Body of pancreas (tissue), 4 donors: ENCODE measurements around the gene SLC25A29. TPM values are rescaled to one million over a fixed set of nuclear protein-coding genes. Genes with fewer than 3 reads are reported as not detected.
"Not testable (repeated sequence)": the region's sequence is repeated elsewhere in the genome, so short reads cannot be mapped to it uniquely, and the experiment has no call there.

ENCODE experiments used
- ATAC-seq: fragments of 150-250 bp; one replicate; pipeline ENCODE4 v1.9.1; 2016
- DNase-seq, 4 donors: peaks; one replicate each; pipeline ENCODE4 v3.0.0-alpha.2; 2019
- H3K27ac ChIP-seq, 4 donors: fragments of 200-600 bp; sonication (generic); 1 replicate in 3 of 4; 2 replicates in 1 of 4; pipeline versions ENCODE4 v1.5.1 to v1.6.1; 2016 to 2019; ENCODE audit warnings: mild to moderate bottlenecking in 1 of 4, mixed read lengths in 1 of 4, moderate library complexity in 1 of 4
- H3K27me3 ChIP-seq, 2 donors: fragments of 200-600 bp; sonication (generic); one replicate each; pipeline ENCODE4 v1.6.0; 2016; ENCODE audit warnings: mild to moderate bottlenecking in 1 of 2
- H3K36me3 ChIP-seq, 2 donors: fragments of 200-600 bp; sonication (generic); replicated peaks in 1 of 2; 2 replicates each; pipeline ENCODE4 v1.5.1; 2016; ENCODE audit warnings: low read depth in 2 of 2; ENCODE audit not compliant: insufficient read depth in 1 of 2
- H3K4me1 ChIP-seq: fragments of 200-600 bp; sonication (generic); one replicate; pipeline ENCODE4 v1.6.0; 2016
- H3K4me3 ChIP-seq, 2 donors: fragments of 200-600 bp; sonication (generic); 1 replicate in 1 of 2; 2 replicates in 1 of 2; pipeline ENCODE4 v1.5.1; 2016 to 2019
- H3K9me3 ChIP-seq, 3 donors: fragments of 200-600 bp; sonication (generic); 1 replicate in 2 of 3; 2 replicates in 1 of 3; pipeline ENCODE4 v1.5.1; 2016
- CTCF ChIP-seq, 7 experiments: fragments of 450-650 bp in 4 of 7; fragments of 200-600 bp in 3 of 7; sonication (generic) in 3 of 7; IDR thresholded peaks; one replicate each; pipeline ENCODE4 v1.5.1; 2016 to 2019; ENCODE audit warnings: antibody characterized with exemption in 7 of 7
- POLR2A ChIP-seq, 3 donors: fragments of 450-650 bp; IDR thresholded peaks; one replicate each; pipeline ENCODE4 v1.6.1; 2016; ENCODE audit warnings: antibody characterized with exemption in 3 of 3, mild to moderate bottlenecking in 2 of 3
- WGBS, 2 donors: methylation state at CpG; one replicate each; pipeline ENCODE4 v1.1.5; 2017; 5-methylcytosine and 5-hydroxymethylcytosine counted together
- intact Hi-C: fragments of 100-400 bp; cut with DNase I; formaldehyde crosslinking; loops from one replicate; pipeline ENCODE4 v1.15.1; 2023
- total RNA-seq, 2 donors: library from RNA; depleted of rRNA; stranded (reverse); fragments of >200 nt; gene quantifications; one replicate each; pipeline ENCODE4 v1.1.0, GENCODE V29; 2016

SLC25A29 gene
- total RNA-seq, 2 donors from 2014 or later, result 25.2 to 63.9 TPM

DNA sequence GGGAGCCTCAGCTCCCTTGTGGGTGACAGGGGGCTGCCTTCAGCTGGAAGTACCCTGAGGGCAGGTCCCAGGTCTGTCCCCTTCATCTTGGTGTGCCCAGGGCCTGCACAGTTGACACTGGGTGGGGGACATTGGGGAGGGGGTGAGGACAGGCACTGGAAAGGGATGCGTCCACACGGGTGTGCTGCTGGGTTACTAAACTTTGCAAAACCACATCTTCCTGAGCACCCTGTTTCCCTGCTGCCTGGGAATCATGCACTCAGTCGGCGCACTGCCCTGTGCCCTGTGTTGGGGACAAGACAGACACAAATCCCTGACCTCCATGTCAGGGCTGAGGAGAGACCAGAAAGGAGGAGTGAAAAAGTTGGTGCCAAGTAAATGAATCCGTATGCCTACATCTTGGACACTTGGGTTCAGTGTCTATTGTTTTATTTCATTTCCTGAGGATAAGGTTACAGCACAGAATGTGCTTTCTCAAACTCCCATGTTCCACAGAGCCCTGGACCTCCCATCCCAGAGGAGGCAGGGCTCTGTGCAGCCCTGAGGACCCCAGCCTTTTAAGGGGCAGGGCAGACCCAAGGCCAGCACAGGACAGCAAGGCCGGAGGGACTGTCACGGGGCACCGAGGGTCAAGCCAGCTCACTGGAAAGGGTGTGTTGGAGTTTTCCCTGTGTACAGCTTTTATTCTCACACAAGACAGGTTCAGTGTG is 2.9 kb upstream of the SLC25A29 start:
- H3K9me3 ChIP-seq, result no peaks in the 10 kb centered on the region
- intact Hi-C loops, result no loop called here
- no peaks in the 10 kb centered on the region for H3K27me3 ChIP-seq
- WGBS, 2 donors, result 71 to 73% methylated on average over 8 of the region's 8 CpGs
- H3K36me3 ChIP-seq, result no peaks in the 10 kb centered on the region
- TF ChIP-seq POLR2A (IDR thresholded peaks at IDR 0.05), result no peak
- no peak for TF ChIP-seq CTCF (IDR thresholded peaks at IDR 0.05)
- H3K4me1 ChIP-seq, result peaks cover 30% of the 10 kb centered on the region
- no peak for DNase-seq
- H3K4me3 ChIP-seq, result no peak overlapping the region
- ATAC-seq, result no peak
- H3K27ac ChIP-seq, result no peak overlapping the region

DNA sequence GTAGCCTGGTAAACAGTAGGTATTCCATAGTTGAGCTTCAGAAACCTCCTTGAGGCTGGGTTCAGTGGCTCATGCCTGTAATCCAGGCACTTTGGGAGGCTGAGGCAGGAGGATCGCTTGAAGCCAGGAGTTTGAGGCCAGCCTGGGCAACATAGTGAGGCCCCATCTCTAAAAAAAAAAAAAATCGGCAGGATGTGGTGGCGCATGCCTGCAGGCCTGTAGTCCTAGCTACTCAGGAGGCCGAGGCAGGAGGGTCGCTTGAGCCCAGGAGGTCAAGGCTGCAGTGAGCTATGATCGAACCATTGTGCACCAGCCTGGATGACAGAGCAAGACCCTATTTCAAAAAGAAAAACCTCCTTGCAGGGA is 2.2 kb upstream of the SLC25A29 start:
- peaks cover 33% of the 10 kb centered on the region for H3K4me1 ChIP-seq

DNA sequence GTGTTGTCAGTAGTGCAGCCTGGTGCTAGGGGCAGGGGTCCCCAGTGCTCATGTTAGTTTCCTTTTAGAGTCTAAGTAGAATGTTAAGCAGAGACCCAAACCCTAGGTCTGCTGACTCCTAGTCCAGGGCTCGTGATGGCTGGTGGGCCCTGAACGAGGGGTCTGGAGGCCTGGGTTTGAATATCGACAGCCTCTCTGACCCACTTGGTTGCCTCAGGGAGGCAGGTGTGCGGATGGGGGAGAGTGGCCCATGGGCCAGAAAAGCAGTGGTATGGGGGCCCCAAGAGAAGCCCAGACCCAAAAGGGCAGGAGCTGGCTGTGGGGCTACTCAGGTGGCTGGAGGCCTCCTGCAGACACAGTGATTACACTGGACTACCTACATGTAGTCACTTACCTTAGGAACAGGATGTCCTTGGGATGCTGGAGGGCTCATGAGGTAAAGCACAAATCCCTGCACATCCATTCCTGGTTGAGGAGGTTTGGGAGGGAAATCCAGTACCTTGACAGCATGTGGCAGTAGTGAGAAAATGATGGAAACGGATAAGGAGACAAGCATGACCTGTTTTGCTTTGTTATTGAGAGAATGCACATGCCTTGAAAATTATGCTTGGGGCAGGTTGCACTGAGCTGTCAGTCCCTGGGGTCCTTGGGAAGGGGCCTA is 1.7 kb upstream of the SLC25A29 start:
- intact Hi-C loops, result no loop called here
- H3K27ac ChIP-seq, result peak overlapping the region in 2 of 4 donors; percentile 78 to 82
- WGBS, 2 donors, result 81 to 84% methylated on average over 5 of the region's 5 CpGs
- no peaks in the 10 kb centered on the region for H3K36me3 ChIP-seq
- H3K9me3 ChIP-seq, result no peaks in the 10 kb centered on the region
- H3K4me1 ChIP-seq, result peaks cover 38% of the 10 kb centered on the region
- no peak for DNase-seq
- no peaks in the 10 kb centered on the region for H3K27me3 ChIP-seq
- no peak for ATAC-seq
- TF ChIP-seq POLR2A (IDR thresholded peaks at IDR 0.05), result no peak
- TF ChIP-seq CTCF (IDR thresholded peaks at IDR 0.05), result no peak
- no peak overlapping the region for H3K4me3 ChIP-seq

More for the DNA sequence above, 2.2 kb upstream of the SLC25A29 start:
- H3K27ac ChIP-seq, H3K36me3 ChIP-seq, intact Hi-C loops, DNase-seq, H3K27me3 ChIP-seq, H3K4me3 ChIP-seq, ATAC-seq, H3K9me3 ChIP-seq: not testable (repeated sequence)
- WGBS, 2 donors, result 83 to 93% methylated on average over 6 of the region's 6 CpGs

DNA sequence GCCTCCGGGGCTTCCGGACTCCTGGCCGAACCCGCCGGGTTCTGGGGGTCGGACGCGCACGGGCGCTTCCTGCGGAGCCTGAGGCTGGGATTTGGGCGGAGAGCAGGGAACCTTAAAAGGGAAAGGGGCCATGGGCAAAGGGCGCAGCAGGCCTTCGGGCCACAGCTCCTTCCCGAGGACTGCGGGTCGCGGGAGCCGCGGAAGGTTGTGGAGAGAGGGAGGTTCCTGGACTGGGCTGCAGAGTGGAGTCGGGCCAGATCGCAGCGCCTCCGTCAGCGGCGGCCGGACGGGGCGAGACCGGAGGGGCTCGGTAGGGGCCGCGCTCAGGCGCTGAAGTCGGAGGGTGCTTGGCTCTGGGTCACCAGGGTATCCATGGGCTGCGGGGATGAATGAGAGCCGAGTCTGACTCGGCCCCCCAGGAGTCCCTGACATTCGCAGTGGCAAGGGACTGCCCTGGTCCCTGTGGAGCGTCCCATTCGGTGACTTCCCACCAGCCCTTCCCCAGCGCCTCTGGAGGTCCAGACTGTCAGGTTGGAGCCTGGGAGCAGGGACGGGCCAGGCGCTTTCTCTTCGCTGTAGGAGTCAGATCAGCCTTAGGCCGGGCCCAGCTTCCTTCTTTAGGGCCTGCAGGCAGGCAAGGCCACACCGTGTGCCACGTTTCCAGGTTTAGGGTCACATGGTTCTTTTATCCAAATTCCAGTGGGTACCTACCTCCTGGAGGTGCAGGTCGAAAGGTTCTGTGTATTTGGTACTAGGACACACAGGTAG is 938 bp upstream of the SLC25A29 start:
- WGBS, 2 donors, result 14 to 17% methylated on average over 33 to 49 of the region's 49 CpGs
- ATAC-seq (no peak), DNase-seq (peak in 1 of 4 donors; percentile 43)
- TF ChIP-seq CTCF (IDR thresholded peaks at IDR 0.05) (no peak), POLR2A (IDR thresholded peaks at IDR 0.05) (no peak)
- no peaks in the 10 kb centered on the region for H3K27me3 ChIP-seq
- H3K4me1 ChIP-seq, result peaks cover 45% of the 10 kb centered on the region
- peak overlapping the region; percentile 4 to 82 (median 73) for H3K27ac ChIP-seq
- no peaks in the 10 kb centered on the region for H3K9me3 ChIP-seq
- no peaks in the 10 kb centered on the region for H3K36me3 ChIP-seq
- peak overlapping the region; percentile 33 to 63 for H3K4me3 ChIP-seq
- intact Hi-C loops, result no loop called here
